ENCODE data around the gene FAM131B.
"Not testable (repeated sequence)": the region's sequence is repeated elsewhere in the genome, so short reads cannot be mapped to it uniquely, and the experiment has no call there.

FAM131B gene

DNA sequence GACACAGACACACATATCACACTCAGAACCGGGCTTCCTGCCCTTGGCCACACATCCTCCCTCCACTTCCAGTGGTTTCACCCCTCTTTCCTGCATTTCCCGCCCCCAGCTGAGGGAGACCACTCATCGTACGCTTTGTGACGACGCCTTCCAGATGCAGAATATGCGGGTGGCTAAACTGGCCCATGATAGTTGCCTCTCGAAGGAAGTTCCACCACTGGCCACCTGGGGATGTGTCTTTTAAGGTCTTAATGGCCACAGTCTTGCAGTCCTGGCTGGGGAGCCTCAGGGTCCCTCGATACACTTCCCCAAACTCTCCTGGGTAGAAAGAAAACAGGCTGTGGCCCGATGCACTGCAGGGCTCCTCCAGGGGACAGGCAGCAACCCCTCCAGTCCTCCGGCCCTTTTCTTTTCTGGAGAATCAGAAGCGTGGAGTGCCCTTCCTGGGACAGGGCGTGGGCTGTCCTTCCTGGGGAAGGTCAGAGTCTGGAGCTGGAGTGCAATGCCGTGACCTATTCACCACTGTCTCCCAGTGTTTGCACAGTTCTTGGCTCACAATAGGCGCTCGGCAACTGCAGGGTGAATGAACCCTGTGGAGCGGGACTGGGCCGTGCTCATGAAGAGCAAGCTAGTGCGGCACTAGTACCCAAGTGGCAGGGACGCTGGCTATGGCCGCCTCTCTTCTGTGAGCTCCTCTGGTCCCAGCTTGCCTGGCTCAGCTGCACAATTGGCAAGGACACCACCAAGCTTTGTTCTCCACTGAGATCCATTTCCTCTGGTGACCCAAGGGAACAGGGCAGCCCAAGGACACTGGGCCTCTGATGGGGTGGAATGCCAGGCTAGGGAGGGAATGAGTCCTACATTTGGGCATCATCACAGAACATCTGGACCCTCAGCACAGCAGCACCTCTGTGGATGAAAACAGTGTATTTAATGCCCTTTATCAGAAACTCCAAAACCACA is 33.0 kb upstream of the FAM131B start:
- no peak for DNase-seq (ENCODE audit: low read depth)

DNA sequence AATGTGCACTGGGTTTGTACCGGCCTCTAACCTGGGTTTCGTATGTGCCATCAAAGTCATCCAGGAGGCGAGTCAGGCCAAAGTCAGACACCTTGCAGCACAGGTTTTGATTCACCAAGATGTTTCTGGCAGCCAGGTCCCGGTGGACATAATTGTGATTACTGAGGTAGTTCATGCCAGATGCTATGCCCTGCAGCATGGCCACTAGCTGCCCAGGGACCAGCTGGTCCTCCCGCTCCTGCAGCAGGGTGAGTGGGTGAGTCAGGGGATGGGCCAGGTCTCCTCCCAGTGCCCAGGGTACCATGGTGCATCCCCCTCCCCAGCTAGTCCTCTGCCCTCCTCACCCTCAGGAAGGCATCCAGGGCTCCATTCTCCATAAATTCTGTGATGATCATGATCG is 32.3 kb upstream of the FAM131B start:
- no peak for DNase-seq (ENCODE audit: low read depth)

DNA sequence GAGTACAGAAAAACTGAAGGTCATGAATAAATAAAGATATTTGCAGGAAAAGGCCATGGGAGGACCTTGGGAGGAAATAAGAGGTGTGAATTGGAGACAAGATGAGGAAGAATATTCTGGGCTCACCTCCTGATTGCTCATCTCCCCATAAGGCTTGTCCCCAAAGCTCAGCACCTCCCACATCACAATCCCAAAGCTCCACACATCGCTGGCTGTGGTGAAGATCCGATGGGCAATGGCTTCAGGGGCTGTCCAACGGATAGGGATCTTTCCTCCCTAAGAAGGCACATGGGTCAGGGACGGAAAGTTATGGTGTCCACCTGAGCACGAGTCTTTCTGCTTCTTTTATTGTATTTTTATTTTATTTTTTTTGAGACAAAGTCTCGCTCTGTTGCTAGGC is 31.6 kb upstream of the FAM131B start:
- DNase-seq (ENCODE audit: low read depth), result no peak

DNA sequence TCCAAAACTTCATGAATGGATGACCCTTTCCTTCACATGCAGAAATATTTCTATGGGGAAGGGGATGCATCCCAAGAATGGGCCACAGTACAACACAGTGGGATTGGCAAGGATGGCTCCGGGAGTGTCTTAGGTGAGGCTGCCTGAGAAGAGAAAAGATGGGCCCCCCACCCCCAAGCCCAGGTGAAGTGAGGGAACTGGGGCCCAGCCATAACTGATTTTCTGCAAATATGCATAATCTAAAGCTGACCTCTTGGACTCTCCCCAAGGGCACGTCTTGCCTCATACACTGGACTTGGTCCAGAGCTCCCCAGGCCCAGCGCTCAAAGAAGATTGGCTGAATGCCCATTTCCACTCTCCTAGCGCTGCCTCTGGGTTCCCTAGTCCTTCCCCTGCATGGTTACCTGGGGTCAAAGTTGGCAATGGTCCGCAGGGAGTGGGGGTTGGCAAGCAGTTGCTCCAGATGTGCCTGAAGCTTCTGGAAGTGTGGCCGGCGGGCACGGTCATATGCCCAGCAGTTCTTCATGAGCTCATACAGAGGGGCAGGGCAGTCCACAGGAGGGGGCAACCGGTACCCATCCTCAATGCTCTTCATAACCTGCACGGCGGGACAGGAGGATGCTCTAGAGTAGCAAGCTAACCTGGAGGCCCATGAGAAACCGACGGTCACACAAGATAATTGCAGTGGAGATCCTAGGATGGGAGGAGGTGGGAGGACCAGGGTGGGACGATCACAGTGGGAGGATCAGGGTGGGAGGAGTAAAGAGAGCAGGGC is 30.9 kb upstream of the FAM131B start:
- DNase-seq (ENCODE audit: low read depth), result no peak

DNA sequence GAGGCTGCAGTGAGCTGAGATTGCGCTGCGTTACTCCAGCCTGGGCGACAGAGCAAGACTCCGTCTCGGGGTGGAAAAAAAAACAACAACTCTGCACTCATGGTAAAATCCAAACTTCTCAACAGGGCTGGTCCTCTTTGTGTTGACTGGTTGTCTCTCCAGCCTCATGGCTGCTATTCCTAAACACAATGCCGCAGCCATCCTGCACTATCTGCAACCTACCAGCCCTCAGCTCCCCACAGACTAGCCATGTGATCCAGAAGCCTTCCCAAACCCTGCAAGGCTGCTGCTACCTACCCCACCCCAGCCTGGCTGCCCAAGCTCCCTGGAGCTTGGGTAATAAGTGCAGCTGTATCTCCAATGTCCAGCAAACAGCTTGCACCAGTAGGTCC is 30.4 kb upstream of the FAM131B start:
- DNase-seq (ENCODE audit: low read depth), result no peak

DNA sequence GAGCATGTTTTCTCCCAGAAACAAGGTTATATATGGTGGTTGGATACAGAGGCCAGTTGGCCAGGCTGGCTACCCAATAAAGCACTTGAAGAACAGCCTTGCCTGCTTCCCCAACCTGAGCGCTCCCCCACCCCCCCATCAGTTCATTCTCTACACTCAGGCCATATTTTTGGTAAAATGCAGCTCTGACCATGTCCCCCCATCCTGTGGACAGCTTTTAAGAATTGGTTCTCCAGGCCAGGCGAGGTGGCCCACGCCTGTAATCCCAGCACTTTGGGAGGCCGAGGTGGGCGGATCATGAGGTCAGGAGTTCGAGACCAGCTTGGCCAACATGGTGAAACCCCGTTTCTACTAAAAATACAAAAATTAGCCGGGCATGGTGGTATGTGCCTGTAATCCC is 29.9 kb upstream of the FAM131B start:
- not testable (repeated sequence) for DNase-seq (ENCODE audit: low read depth)

DNA sequence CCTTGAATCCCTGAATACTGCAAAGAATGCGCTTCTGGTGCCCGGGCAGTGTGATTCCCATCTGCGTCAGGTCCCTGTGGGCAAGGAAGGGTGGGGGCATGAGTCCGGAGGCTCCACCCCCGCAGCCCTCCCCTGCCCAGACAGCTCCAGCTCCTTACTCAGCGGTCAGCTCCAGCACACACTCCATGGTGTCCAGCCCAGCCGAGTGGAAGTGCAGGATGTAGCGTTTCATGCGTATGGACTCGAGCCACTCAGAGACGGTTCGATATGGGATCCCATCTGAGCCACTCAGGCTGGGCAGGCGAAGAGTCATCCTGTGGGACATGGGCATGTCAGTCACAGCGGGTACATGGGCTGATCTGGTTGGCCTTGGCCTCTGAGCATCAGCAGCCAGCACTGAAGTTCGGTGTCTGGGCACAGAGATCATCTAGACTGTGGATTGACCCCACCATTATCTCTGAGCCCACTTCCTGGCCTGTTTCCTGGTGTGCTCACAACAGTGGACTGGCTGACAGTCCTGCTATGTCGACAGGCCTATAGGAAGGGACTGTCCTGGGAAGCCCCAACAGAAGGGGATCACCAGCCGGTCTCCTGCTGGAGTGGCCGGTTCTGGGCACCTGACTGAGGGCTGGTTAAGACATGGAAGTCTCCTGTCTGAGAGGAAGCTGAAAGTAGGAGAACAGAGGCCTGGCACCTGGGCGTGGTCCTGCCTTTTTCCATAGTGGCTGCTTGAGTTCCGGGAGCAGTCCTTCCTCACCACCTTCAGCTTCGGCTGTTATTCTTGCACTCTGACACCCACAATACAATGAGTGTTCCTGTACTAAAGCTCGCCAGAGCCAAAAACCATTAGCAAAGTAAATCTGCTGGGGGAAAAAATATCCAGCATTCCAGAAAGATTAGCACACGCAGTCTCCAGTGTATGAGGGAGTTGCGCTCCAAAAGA is 29.2 kb upstream of the FAM131B start:
- DNase-seq (ENCODE audit: low read depth), result no peak

DNA sequence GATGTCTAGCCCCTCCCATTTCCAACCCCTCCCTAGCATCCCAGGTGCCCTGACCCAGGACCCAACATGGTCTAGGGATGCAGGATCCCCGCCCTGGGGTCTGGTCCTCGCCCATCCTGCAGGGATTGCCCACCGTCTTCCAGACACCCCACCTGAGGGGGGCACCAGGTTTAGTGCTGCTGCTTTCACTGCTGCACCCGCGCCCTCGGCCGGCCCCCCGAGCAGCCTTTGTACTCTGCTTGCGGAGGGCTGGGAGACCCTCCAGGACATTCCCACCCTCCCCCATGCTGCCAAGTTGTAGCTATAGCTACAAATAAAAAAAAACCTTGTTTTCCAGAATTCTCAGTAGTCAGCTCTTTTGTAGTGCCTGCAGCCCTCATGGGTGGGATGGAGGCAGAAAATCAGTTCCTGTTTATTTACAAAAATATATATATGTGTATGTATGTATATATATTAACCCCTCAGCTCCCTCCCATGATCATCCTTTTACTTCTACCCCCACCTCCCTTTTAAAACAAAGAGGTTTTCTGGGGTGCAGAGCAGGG is 28.3 kb upstream of the FAM131B start:
- no peak for DNase-seq (ENCODE audit: low read depth)

DNA sequence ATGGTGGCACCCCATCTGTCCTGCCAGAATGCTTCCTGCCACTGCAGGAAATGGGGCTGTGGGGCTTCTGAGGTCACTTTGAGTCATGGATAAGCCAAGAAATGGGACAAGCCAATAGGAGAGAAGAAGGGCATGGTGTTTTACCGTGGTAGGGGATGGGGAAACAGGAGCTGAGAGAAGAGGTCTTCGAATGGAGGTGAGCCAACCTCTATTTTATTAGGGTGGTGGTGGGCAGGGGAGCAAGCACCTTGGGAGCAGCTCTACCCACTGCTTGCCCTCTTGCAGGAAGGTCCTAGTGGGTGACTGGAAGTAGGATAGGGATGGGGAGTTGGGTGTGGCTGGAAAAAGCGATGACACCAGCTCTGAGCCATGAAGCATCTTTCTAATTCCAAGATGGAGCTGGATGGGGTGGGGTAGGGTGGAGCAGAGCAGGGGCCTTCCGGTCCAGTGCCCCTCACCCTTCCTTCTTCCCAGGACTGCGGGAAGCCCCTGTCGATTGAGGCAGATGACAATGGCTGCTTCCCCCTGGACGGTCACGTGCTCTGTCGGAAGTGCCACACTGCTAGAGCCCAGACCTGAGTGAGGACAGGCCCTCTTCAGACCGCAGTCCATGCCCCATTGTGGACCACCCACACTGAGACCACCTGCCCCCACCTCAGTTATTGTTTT is 27.7 kb upstream of the FAM131B start:
- DNase-seq (ENCODE audit: low read depth), result no peak

DNA sequence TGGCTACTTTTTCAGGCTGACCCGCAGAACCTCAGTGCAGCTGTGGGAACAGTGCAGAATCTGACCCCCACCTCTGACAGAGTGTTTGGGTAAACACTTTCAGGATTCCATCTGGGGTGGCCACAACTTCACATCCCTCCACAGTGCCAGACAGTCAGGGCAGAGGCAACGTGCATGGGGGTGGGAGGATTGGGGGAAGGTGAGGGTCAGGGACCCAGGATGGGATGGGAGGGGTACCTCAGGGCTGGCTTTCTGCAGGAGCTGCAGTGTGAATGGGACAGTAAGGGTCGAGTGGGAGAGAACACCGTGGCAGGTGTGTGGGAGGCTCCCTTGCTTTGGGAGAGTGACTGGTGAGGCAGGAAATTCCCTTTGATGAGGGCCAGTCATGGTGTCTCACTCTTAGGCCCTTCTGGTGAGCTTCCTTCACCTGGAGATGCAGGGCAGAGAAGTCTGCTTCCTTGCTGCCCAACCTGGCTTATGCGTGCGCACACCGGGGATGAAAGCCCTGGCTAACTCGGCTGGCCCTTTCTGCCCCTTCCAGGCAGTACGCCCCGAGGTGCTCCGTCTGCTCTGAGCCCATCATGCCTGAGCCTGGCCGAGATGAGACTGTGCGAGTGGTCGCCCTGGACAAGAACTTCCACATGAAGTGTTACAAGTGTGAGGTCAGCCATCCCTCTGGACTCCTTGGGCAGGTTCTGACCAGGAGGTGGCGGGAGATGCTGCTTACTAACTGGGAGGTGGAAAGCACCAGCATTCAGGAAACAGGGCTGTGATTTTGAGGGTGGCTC is 27.0 kb upstream of the FAM131B start:
- DNase-seq (ENCODE audit: low read depth), result no peak

DNA sequence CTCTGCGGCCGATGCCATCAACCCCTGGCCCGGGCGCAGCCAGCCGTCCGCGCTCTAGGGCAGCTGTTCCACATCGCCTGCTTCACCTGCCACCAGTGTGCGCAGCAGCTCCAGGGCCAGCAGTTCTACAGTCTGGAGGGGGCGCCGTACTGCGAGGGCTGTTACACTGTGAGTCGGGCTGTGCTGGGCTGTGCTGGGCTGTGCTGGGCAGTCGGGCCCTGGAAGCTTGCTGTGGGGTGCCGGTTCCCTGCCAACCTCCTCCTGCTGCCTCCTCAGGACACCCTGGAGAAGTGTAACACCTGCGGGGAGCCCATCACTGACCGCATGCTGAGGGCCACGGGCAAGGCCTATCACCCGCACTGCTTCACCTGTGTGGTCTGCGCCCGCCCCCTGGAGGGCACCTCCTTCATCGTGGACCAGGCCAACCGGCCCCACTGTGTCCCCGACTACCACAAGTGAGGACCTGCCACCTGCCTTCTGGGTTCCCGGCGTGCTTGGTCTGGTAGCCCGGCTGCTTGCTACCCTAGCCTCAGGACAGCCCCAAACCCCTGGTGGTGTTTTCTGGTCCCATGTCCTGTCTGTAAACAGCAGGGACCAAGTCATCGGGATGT is 26.1 kb upstream of the FAM131B start:
- DNase-seq (ENCODE audit: low read depth), result no peak

DNA sequence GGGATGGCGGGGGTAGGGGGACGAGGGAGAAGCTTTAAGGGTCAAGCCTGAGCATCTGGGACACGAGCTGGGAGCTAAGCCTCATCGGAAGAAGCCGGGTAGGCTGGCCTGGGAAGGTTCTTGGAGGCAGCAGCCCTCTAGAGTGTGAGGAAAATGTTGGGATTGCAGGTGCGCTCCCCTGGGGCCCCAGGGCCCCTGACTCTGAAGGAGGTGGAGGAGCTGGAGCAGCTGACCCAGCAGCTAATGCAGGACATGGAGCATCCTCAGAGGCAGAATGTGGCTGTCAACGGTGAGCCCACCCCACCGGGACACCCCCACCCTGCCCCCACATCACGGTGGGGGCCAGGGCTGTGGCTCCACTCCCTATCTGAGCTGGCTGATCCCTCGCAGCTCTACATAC is 25.5 kb upstream of the FAM131B start:
- DNase-seq (ENCODE audit: low read depth), result no peak

DNA sequence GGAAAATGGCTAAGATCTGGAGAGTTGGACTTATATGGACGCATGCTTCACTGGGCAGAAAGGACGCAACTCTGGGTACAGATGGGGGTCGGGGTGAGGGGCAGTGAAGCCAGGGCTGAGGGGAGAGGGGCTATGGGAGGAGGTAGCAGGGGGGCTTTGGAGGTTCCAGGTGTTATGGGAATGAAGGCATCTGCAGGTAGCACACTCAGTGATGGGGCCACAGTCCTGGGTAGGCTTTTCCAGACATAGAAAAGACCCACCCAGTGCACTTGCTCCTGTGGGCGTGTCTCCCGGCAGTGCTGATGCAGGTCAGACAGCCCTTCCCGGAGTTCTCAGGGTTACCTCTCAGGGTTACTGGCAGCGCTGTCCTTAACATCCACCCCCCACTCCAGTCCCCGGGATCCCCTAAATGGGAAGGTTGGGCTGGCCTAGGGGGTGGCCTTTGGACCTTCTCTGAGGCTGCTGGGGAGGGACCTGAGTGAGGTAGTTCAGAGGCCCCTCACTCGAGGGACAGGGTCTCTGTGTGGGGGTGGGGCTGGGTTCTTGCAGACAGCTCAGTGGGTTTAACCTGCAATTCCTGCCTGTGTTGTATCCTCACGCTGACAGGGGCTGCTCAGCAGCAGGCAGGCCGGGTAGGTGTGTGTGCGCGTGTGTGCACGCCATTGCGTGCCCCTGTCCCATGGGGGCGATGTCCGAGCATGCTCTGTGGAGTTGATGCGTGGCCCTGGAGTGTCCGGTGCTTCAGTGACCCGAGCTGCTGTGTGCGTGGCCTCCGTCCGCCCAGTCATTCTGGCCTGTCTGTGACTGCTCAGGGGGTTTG is 24.9 kb upstream of the FAM131B start:
- no peak for DNase-seq (ENCODE audit: low read depth)

DNA sequence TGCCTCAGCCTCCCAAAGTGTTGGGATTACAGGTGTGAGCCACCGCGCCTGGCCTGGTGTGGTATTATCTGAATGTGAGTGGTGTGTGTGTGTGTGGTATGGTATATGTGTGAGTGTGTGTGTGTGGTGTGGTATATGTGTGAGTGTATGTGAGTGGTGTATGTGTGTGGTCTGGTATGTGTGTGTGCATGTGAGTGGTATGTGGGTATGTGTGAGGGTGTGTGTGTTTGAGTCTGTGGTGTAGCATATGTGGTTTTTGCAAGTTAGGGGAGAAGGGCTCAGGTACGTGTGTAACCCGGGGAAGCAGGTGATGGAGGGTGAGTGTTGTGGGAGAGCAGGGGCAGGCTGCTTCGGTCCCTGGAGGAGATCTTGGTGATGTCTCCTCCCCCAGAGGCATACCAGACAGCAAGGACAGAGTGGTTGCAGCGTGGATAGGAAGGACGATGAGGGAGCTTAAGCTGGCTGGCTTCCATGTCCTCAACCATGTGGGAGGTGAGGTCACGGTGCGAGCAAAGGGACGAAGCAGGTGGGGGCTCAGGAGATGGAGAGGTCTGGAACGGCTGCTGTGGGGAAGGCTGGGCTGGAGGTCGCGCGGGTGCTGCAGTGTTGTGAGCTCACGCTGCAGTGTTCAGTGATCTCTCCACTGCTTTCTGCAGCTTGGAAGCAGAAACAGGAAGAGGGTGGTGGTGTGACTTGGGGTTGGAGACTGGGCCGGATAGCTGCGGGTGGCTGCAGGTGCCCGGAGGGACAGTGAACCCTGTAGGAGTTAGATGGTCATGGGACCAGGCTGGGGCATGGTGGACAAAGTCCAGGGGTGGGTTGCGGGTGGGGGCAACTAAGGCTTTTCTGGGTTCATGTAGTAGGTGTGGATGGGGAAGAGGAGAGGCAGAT is 23.6 kb upstream of the FAM131B start:
- no peak for DNase-seq (ENCODE audit: low read depth)

DNA sequence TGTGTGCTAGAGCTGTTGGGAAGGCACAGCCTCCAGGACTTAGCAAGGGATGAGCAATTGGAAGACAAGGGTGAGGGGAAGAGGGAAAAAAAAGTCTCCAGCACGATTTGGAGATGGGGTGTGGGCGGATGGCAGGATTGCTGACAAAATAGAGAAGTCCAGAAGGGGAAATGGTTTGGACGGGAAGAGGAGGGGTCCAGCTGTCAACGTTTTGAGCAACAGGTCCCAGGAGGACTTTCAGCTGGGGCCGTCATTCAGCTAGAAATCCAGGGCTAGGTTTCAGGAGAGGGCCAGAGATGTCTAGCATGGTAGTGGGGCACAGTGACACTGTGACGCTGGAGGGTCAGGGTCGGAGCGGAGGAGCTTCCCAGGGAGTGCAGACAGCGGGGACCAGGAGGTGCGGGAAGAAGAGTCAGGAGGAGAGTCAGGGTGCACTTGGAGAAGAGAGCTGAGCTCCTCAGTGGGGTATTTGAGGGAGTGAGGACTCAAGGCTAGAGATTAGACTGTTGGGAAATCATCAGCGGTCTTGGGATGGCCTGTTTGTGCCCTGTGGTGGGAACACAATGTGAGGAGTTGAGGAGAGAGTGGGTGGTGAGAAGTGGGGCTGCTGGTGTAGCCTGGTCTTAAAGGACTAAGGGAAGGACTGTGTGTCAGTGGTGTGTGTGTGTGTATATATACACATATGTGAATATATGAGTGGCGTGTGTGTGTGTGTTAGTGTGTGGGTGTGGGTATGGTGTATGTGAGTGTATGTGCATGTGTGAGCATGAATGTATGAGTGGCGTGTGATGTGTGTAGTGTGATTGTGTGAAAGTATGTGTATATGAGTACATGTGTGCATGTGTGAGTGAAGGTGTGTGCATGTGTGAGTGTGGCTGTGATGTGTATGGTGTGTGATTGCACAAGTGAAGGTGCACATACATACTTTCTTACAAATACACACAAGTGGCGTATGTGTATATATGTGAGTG is 22.4 kb upstream of the FAM131B start:
- DNase-seq (ENCODE audit: low read depth), result no peak

DNA sequence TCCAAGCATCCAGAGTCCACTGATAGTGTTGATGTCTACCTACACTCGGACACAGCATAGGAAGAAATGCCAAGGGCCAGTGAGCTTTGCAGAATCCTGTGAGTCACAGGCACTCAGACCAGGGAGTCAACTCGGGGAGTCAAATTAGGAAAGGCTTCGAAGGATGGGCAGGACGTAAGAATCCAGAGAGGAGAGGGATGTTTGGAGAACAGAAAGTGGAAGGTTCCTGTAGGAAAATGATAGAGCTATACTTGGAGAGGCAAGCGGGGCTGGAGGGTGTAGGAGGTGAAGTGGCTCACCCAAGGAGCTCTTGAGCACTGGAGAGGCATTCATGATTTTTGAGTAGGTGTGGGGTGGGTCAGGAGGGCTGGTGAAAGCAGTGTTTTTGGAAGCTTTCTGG is 21.6 kb upstream of the FAM131B start:
- no peak for DNase-seq (ENCODE audit: low read depth)

DNA sequence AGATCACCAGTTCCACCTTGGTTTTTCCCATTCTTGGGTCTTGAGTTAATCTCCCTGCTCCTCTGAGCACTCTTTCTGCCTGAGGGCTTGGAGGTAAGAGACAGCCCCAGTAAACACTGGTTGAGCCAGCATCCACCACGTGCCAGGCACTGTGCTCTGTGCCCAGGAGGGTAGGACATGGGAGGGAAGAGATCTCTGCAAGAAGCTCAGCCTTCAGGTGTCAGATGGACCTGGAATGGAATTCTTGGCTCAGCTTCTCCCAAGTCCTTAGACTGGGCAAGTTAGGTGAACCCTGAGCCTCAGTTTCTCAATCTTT is 21.1 kb upstream of the FAM131B start:
- DNase-seq (ENCODE audit: low read depth), result no peak

Measured in activated T-cell treated with anti-CD3 and anti-CD28 coated beads for 24 hours (primary cell).